GM21447 (cell line): ENCODE results near the gene BCL2.

Experiments
- ATAC-seq: cut with Tn5 transposase; IDR thresholded peaks from one replicate; pipeline ENCODE4 v1.9.1; 2021; ENCODE audit not compliant: unreplicated experiment

Gene BCL2

GRCh38 chr18:63098018-63098981 lies 221.3 kb downstream of the BCL2 start:
- peak; percentile 72 for ATAC-seq

GRCh38 chr18:63097178-63097577 lies 222.4 kb downstream of the BCL2 start:
- no peak for ATAC-seq

GRCh38 chr18:63096327-63096874 lies 223.2 kb downstream of the BCL2 start:
- ATAC-seq, result no peak

GRCh38 chr18:63095768-63096167 lies 223.8 kb downstream of the BCL2 start:
- no peak for ATAC-seq

GRCh38 chr18:63091671-63092364 lies 227.8 kb downstream of the BCL2 start:
- no peak for ATAC-seq

GRCh38 chr18:63090334-63090733 lies 229.2 kb downstream of the BCL2 start:
- no peak for ATAC-seq

GRCh38 chr18:63089041-63089440 lies 230.5 kb downstream of the BCL2 start:
- ATAC-seq, result no peak

- no peak for ATAC-seq
Measured at GRCh38 chr18:63088262-63088661, 231.3 kb downstream of the BCL2 start.

- no peak for ATAC-seq
Measured at GRCh38 chr18:63087421-63088230, 231.9 kb downstream of the BCL2 start.

- ATAC-seq, result no peak
Measured at GRCh38 chr18:63085611-63086010, 234.0 kb downstream of the BCL2 start.

- ATAC-seq, result no peak
Measured at GRCh38 chr18:63084219-63084618, 235.3 kb downstream of the BCL2 start.

GRCh38 chr18:63083555-63083954 lies 236.0 kb downstream of the BCL2 start:
- ATAC-seq, result no peak

- no peak for ATAC-seq
Measured at GRCh38 chr18:63083020-63083531, 236.5 kb downstream of the BCL2 start.

- no peak for ATAC-seq
Measured at GRCh38 chr18:63082366-63083019, 237.1 kb downstream of the BCL2 start.

- no peak for ATAC-seq
Measured at GRCh38 chr18:63079114-63079513, 240.5 kb downstream of the BCL2 start.

- ATAC-seq, result peak; percentile 88
Measured at GRCh38 chr18:63078471-63078870, 241.1 kb downstream of the BCL2 start.

- ATAC-seq, result peak; percentile 45
Measured at GRCh38 chr18:63074981-63075404, 244.6 kb downstream of the BCL2 start.

- ATAC-seq, result peak; percentile 39
Measured at GRCh38 chr18:63073481-63073880, 246.1 kb downstream of the BCL2 start.
